GM23248 (cell line): ENCODE measurements around the gene QSOX2.

Source experiments
- EZH2 ChIP-seq: fragments of 200-600 bp; sonication (generic); IDR thresholded peaks from 2 replicates; pipeline ENCODE4 v1.6.1; 2018; ENCODE audit warnings: antibody characterized with exemption, mild to moderate bottlenecking; ENCODE audit not compliant: insufficient read depth, poor library complexity, severe bottlenecking
- EZH2phosphoT487 ChIP-seq: fragments of 200-600 bp; sonication (generic); IDR thresholded peaks from 2 replicates; pipeline ENCODE4 v1.6.1; 2018; ENCODE audit warnings: antibody characterized with exemption, moderate library complexity, mild to moderate bottlenecking, low read depth; ENCODE audit not compliant: insufficient read depth

DNA sequence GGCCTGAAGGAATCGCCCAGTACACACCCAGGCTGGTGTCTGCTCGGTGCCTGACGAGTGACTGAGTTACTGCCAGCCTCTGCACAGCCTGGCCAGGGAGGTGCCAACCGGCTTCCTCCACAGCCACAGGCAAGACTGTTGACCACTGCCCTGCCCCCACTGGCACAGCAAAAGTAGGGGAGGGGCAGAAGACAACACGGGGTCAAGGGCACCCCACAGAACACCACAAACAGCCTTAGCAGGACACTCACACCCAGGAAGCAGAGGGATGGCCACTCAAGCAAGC lies 40.0 kb downstream of the QSOX2 start:
- no peak for TF ChIP-seq EZH2
- TF ChIP-seq EZH2phosphoT487, result no peak
